GM18502 (cell line): ENCODE data around the gene SMARCB1.
"Not testable (repeated sequence)": the region's sequence is repeated elsewhere in the genome, so short reads cannot be mapped to it uniquely, and the experiment has no call there.

Experiments used
- ATAC-seq: cut with Tn5 transposase; IDR thresholded peaks from one replicate; pipeline ENCODE4 v1.9.1; 2021; ENCODE audit warnings: mild to moderate bottlenecking; ENCODE audit not compliant: unreplicated experiment, poor library complexity

SMARCB1 gene

GRCh38 chr22:23860187-23860586 lies 73.4 kb downstream of the SMARCB1 start:
- not testable (repeated sequence) for ATAC-seq

DNA sequence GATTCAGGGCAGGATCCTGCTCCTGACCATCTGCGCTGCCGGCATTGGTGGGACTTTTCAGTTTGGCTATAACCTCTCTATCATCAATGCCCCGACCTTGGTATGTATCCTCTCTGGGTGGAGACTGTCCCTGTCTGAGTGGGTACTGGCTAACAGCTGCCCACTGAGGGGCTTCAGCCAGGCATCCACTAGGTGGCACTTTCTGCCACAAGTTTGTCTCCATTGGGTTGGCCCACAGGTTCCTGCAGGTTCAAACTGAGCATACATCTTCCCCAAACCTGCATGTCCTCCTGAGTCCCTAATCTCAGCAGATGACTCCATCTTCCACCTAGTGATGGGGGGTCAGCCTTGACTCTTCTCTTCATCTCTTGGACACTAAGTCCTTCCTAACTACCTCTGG lies 75.3 kb downstream of the SMARCB1 start:
- ATAC-seq, result no peak

DNA sequence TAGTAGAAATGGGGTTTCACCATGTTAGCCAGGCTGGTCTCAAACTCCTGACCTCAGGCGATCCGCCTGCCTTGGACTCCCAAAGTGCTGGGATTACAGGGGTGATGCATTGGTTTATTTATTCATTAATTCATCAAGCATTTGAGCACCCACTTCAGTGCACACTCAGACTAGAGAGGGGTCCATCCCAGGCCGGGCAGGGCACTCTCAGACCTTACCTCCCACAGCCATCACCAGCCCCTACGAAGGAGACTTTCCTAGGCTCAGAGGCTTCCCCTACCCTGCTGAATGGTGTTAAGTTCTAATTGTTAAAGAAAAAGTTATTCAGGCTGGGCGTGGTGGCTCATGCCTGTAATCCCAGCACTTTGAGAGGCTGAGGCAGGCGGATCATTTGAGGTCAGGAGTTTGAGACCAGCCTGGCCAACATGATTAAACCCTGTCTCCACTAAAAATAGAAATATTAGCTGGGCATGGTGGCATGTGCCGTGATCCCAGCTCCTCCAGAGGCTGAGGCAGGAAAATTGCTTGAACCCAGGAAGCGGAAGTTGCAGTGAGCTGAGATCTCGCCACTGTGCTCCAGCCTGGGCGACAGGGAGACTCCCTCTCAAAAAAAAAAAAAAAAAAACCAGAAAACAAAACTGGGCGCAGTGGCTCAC lies 77.9 kb downstream of the SMARCB1 start:
- not testable (repeated sequence) for ATAC-seq

DNA sequence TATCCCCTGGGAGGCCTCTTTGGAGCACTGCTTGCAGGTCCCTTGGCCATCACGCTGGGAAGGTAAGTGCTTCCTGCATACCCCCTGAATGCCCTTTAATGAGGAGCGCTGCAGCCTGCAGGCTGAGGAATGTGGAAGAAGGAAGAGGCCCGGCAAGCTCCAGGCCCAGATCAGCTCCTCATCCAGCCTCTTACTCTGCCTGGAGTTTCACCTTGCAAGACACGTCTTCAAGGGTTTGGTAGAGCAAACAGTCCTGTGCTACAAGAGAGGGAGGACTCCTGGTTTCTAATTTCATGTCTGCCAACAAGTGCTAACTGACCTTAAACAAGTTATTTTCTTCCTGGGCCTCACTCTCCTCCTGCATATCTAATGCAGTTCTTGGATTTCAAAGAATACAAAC lies 81.8 kb downstream of the SMARCB1 start:
- no peak for ATAC-seq

DNA sequence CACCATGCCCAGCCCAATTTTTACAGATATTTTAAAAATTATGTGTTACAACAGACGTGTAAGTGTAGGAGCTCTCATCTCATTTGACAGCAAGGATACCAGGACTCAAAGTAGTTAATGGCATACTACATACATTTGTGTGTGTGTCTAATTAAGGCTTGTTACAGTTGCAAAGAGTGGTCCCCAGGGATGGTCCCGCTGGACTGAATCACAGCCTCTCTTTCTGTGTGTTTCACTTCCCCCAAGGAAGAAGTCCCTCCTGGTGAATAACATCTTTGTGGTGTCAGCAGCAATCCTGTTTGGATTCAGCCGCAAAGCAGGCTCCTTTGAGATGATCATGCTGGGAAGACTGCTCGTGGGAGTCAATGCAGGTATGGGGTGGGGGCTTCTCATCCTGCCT lies 88.1 kb downstream of the SMARCB1 start:
- no peak for ATAC-seq

GRCh38 chr22:23875801-23876200 lies 89.0 kb downstream of the SMARCB1 start:
- no peak for ATAC-seq

GRCh38 chr22:23877566-23877965 lies 90.8 kb downstream of the SMARCB1 start:
- no peak for ATAC-seq

GRCh38 chr22:23878219-23878618 lies 91.5 kb downstream of the SMARCB1 start:
- ATAC-seq, result no peak

GRCh38 chr22:23882370-23882769 lies 95.6 kb downstream of the SMARCB1 start:
- ATAC-seq, result no peak

DNA sequence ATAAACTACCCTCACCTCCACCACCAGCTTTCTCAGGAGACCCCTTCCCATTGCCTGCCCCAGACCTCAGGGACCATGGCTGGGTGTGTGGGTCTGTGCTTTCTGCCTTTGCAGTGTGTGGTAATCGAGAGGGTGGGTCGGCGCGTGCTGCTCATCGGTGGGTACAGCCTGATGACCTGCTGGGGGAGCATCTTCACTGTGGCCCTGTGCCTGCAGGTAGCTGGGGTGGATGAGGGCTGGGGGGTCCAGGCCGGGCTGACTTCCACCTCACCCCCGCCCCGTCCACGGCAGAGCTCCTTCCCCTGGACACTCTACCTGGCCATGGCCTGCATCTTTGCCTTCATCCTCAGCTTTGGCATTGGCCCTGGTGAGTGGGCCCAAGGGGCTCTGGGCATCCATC lies 96.9 kb downstream of the SMARCB1 start:
- ATAC-seq, result no peak

DNA sequence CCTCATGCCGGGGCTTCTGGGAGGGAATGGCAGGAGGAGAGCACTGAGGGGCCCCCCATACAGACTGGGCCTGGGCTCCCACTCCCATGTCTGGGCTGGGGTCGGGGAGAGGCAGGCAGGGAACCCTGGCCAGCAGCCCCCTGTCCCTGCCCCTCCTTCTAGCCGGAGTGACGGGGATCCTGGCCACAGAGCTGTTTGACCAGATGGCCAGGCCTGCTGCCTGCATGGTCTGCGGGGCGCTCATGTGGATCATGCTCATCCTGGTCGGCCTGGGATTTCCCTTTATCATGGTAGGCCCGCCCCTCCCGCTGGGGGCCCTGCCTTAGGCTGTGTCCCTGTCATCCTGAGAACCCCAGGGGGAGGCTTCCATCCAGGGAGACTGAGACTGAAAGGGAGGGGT lies 97.4 kb downstream of the SMARCB1 start:
- ATAC-seq, result no peak
